Ovary (tissue), 1 donor: Measurements from ENCODE around the gene PYGO2.

ENCODE experiments used
- EP300 ChIP-seq: sonication (generic); formaldehyde crosslinking; IDR thresholded peaks from one replicate; pipeline ENCODE4 v1.6.1; 2017; ENCODE audit warnings: antibody characterized with exemption
- POLR2A ChIP-seq: fragments of 450-650 bp; IDR thresholded peaks from one replicate; pipeline ENCODE4 v1.6.1; 2017; ENCODE audit warnings: antibody characterized with exemption, mild to moderate bottlenecking, moderate library complexity

- TF ChIP-seq POLR2A (no peak), EP300 (no peak)
Measured at GRCh38 chr1:154945962-154946850, 15.4 kb downstream of the PYGO2 start.
